H1 (cell line): ENCODE measurements around the gene PDHX. TPM values are rescaled to one million over a fixed set of nuclear protein-coding genes. Genes with fewer than 3 reads are reported as not detected.

ENCODE experiments used
- CTCF ChIA-PET: fragments of 300-600 bp; sonication (Branson Sonifier 250); formaldehyde crosslinking; loops from one replicate; lab custom pipeline; 2021; ENCODE audit not compliant: partially characterized antibody; lab: Charles Lee
- POLR2A ChIA-PET: fragments of 300-600 bp; sonication (Branson Sonifier 250); formaldehyde crosslinking; loops from one replicate; lab custom pipeline; 2021; ENCODE audit warnings: inconsistent platforms; ENCODE audit not compliant: partially characterized antibody; lab: Charles Lee
- DNase-seq, 2 experiments: peaks; one replicate each; pipeline versions ENCODE4 v3.0.0 to v3.0.0-alpha.2; 2010 to 2022; ENCODE audit warnings: low spot score in 2 of 2, low read depth in 1 of 2, mixed read lengths in 1 of 2
- FAIRE-seq: peaks from 2 replicates; lab custom pipeline; 2011; peaks lifted over from hg19 to GRCh38; lab: Jason Lieb, UNC
- H2AFZ ChIP-seq: 2 replicates; pipeline ENCODE4 v1.8.1; 2012; ENCODE audit warnings: low read length, inconsistent platforms
- H2AK5ac ChIP-seq: 2 replicates; pipeline ENCODE4 v1.6.1; 2013; ENCODE audit warnings: low read depth, low read length
- H2BK120ac ChIP-seq: replicated peaks from 2 replicates; pipeline ENCODE3; 2013; ENCODE audit warnings: low read depth, low read length, inconsistent platforms
- H2BK12ac ChIP-seq: 2 replicates; pipeline ENCODE4 v1.6.1; 2013; ENCODE audit warnings: low read depth, low read length
- H2BK15ac ChIP-seq: 2 replicates; pipeline ENCODE4 v1.6.1; 2013; ENCODE audit warnings: low read length
- H2BK20ac ChIP-seq: 2 replicates; pipeline ENCODE4 v1.6.1; 2013; ENCODE audit warnings: low read length
- H2BK5ac ChIP-seq: 2 replicates; pipeline ENCODE4 v1.6.1; 2013; ENCODE audit warnings: low read depth, low read length
- H3K14ac ChIP-seq: 2 replicates; pipeline ENCODE4 v1.6.1; 2013; ENCODE audit warnings: inconsistent platforms; ENCODE audit not compliant: insufficient read length
- H3K18ac ChIP-seq: 2 replicates; pipeline ENCODE4 v1.6.1; 2013; ENCODE audit warnings: low read length; ENCODE audit errors: extremely low read depth
- H3K23ac ChIP-seq: 2 replicates; pipeline ENCODE4 v1.6.1; 2013; ENCODE audit warnings: inconsistent platforms; ENCODE audit not compliant: insufficient read length
- H3K23me2 ChIP-seq: 2 replicates; pipeline ENCODE4 v1.6.1; 2013; ENCODE audit warnings: low read depth, low read length
- H3K27ac ChIP-seq: 2 replicates; pipeline ENCODE4 v1.6.1; 2011; ENCODE audit warnings: low read depth, low read length, inconsistent platforms
- H3K27me3 ChIP-seq, 4 experiments: replicated peaks in 1 of 4; 1 replicate in 1 of 4; 2 replicates in 3 of 4; pipeline versions ENCODE4 v1.6.1 to v1.8.1; 2011 to 2013; ENCODE audit warnings: low read length in 3 of 4, mild to moderate bottlenecking in 3 of 4, inconsistent platforms in 2 of 4, mixed read lengths in 2 of 4, moderate library complexity in 1 of 4; ENCODE audit not compliant: control insufficient read depth in 3 of 4, insufficient read depth in 3 of 4; ENCODE audit errors: extremely low read depth in 1 of 4
- H3K36me3 ChIP-seq, 4 experiments: 2 replicates each; pipeline versions ENCODE4 v1.6.1 to v1.8.1; 2011 to 2013; ENCODE audit warnings: mild to moderate bottlenecking in 4 of 4, low read length in 3 of 4, moderate library complexity in 2 of 4, control low read depth in 1 of 4, inconsistent platforms in 1 of 4; ENCODE audit not compliant: insufficient read depth in 4 of 4, control insufficient read depth in 2 of 4
- H3K4ac ChIP-seq: replicated peaks from 2 replicates; pipeline ENCODE3; 2013; ENCODE audit warnings: low read length, low read depth, mixed read lengths, inconsistent platforms; ENCODE audit not compliant: insufficient read length
- H3K4me1 ChIP-seq, 4 experiments: replicated peaks in 1 of 4; 1 replicate in 1 of 4; 2 replicates in 3 of 4; pipeline versions ENCODE4 v1.6.1 to v1.8.1; 2011 to 2013; ENCODE audit warnings: low read length in 3 of 4, inconsistent platforms in 2 of 4, mixed read lengths in 1 of 4; ENCODE audit not compliant: insufficient read depth in 4 of 4, control insufficient read depth in 3 of 4
- H3K4me2 ChIP-seq, 2 experiments: 2 replicates each; pipeline versions ENCODE4 v1.6.1 to v1.8.1; 2011 to 2013; ENCODE audit warnings: low read depth in 2 of 2, low read length in 2 of 2, control low read depth in 1 of 2, inconsistent platforms in 1 of 2, mild to moderate bottlenecking in 1 of 2; ENCODE audit not compliant: insufficient read depth in 1 of 2
- H3K4me3 ChIP-seq, 4 experiments: fragments of 200-600, 300-600 bp in 1 of 4; sonication (generic), shearing (Covaris generic), sonication (Bioruptor Twin) in 1 of 4; 2 replicates each; pipeline versions ENCODE4 v1.5.1 to v1.8.1; 2011 to 2016; ENCODE audit warnings: low read length in 4 of 4, low read depth in 3 of 4, control low read depth in 2 of 4, inconsistent platforms in 2 of 4, mild to moderate bottlenecking in 2 of 4, mixed read lengths in 1 of 4, moderate library complexity in 1 of 4; ENCODE audit not compliant: insufficient read depth in 2 of 4; ENCODE audit errors: extremely low read depth in 1 of 4
- H3K56ac ChIP-seq: replicated peaks from 2 replicates; pipeline ENCODE3; 2013; ENCODE audit warnings: low read depth, mild to moderate bottlenecking, mixed read lengths, low read length, inconsistent platforms; ENCODE audit not compliant: insufficient read length
- H3K79me1 ChIP-seq: 2 replicates; pipeline ENCODE4 v1.6.1; 2013; ENCODE audit warnings: low read depth, low read length, control low read depth
- H3K79me2 ChIP-seq, 2 experiments: 2 replicates each; pipeline versions ENCODE4 v1.6.1 to v1.8.1; 2012 to 2013; ENCODE audit warnings: low read length in 2 of 2, mild to moderate bottlenecking in 2 of 2, inconsistent platforms in 1 of 2; ENCODE audit not compliant: insufficient read depth in 2 of 2, control insufficient read depth in 1 of 2
- H3K9ac ChIP-seq, 4 experiments: replicated peaks in 1 of 4; 1 replicate in 1 of 4; 2 replicates in 3 of 4; pipeline versions ENCODE4 v1.6.1 to v1.8.1; 2011 to 2013; ENCODE audit warnings: low read depth in 3 of 4, low read length in 3 of 4, control low read depth in 2 of 4, mild to moderate bottlenecking in 2 of 4, moderate library complexity in 2 of 4, inconsistent platforms in 1 of 4; ENCODE audit errors: extremely low read depth in 1 of 4
- H3K9me3 ChIP-seq, 2 experiments: 2 replicates each; pipeline versions ENCODE4 v1.6.1 to v1.8.1; 2012 to 2013; ENCODE audit warnings: mild to moderate bottlenecking in 2 of 2, moderate library complexity in 2 of 2, control low read depth in 1 of 2, inconsistent platforms in 1 of 2, low read depth in 1 of 2, low read length in 1 of 2, mixed read lengths in 1 of 2; ENCODE audit not compliant: insufficient read depth in 2 of 2
- H4K20me1 ChIP-seq, 2 experiments: replicated peaks in 1 of 2; 2 replicates each; pipeline versions ENCODE3 to v1.8.1; 2011 to 2013; ENCODE audit warnings: inconsistent platforms in 2 of 2, low read length in 2 of 2, mild to moderate bottlenecking in 1 of 2; ENCODE audit not compliant: insufficient read depth in 2 of 2, control insufficient read depth in 1 of 2
- H4K5ac ChIP-seq: 2 replicates; pipeline ENCODE4 v1.6.1; 2013; ENCODE audit warnings: low read length, low read depth, mixed read lengths, inconsistent platforms; ENCODE audit not compliant: insufficient read length
- H4K8ac ChIP-seq: 2 replicates; pipeline ENCODE4 v1.8.0; 2013; ENCODE audit warnings: mild to moderate bottlenecking, moderate library complexity, low read length, inconsistent platforms; ENCODE audit not compliant: insufficient read depth; ENCODE audit errors: extremely low read depth
- H4K91ac ChIP-seq: replicated peaks from 2 replicates; pipeline ENCODE3; 2013; ENCODE audit warnings: low read length, mixed read lengths, inconsistent platforms; ENCODE audit not compliant: insufficient read length
- E2F6 ChIP-seq: IDR thresholded peaks from 2 replicates; pipeline ENCODE4 v1.6.1; 2012; ENCODE audit warnings: inconsistent platforms
- WGBS, 2 experiments: shearing (Covaris generic) in 1 of 2; methylation state at CpG; one replicate each; pipeline versions ENCODE4 v1.1.6 to v1.1.7; 2013 to 2015; ENCODE audit warnings: low lambda C conversion rate in 2 of 2, mixed read lengths in 2 of 2, inconsistent platforms in 1 of 2, low coverage in 1 of 2, missing lambda C conversion rate in 1 of 2; ENCODE audit not compliant: insufficient replicate concordance in 2 of 2, insufficient coverage in 1 of 2, insufficient read length in 1 of 2; ENCODE audit errors: extremely low coverage in 1 of 2, missing lambda C conversion rate in 1 of 2; 5-methylcytosine and 5-hydroxymethylcytosine counted together
- polyA plus RNA-seq, 7 experiments: library from polyadenylated mRNA; depleted of rRNA in 3 of 7; stranded (reverse) in 5 of 7; unstranded in 2 of 7; fragments of >200 nt in 5 of 7; fragments of 200-250 nt in 2 of 7; gene quantifications; 1 replicate in 5 of 7; 2 replicates in 1 of 7; 4 replicates in 1 of 7; pipeline versions ENCODE4 v1.2.1 to v1.2.3, GENCODE V29; 2011 to 2013; ENCODE audit warnings: missing spikeins in 2 of 7, mixed read lengths in 2 of 7
- total RNA-seq: library from RNA; stranded (reverse); fragmentation: NEBNext Ultra II Directional; extraction: Animal tissue kit (Norgen Biotek cat#: 25700); gene quantifications from 2 replicates; pipeline ENCODE4 v1.2.1, GENCODE V29; 2021

The PDHX gene
- total and polyA plus RNA-seq, 2 of the 8 experiments (the other 6 are each of a cell fraction or from before 2014, with no cell fraction given) = 12.4 to 51.9 TPM

- no peak overlapping the region for H3K27ac ChIP-seq
- H3K9ac ChIP-seq = no peak overlapping the region
- H3K4ac ChIP-seq = no peak overlapping the region
- H2AFZ ChIP-seq = no peak overlapping the region
- H2BK15ac ChIP-seq = 0 out of 2 replicates have a peak overlapping the region, but pooled peaks have one; percentile 53
- H4K8ac ChIP-seq = no peak overlapping the region
- no peak overlapping the region for H3K23ac ChIP-seq
- H3K18ac ChIP-seq = no peak overlapping the region
- 74% methylated on average over 6 of the region's 6 CpGs; no CpG with 5 or more reads in 1 of the 2 experiments for WGBS, 2 experiments
- H3K79me1 ChIP-seq = peaks cover 4% of the 10 kb centered on the region
- H3K56ac ChIP-seq = no peak overlapping the region
- H2BK12ac ChIP-seq = no peak overlapping the region
- no peak for DNase-seq
- no peaks in the 10 kb centered on the region for H3K9me3 ChIP-seq
- FAIRE-seq = no peak
- no peak overlapping the region for H3K4me3 ChIP-seq
- no peak overlapping the region for H3K4me2 ChIP-seq
- 0 out of 2 replicates have a peak overlapping the region, but pooled peaks have one; percentile 66 for H2BK20ac ChIP-seq
- no peak overlapping the region for H3K14ac ChIP-seq
- H2AK5ac ChIP-seq = 0 out of 2 replicates have a peak overlapping the region, but pooled peaks have one; percentile 24
- CTCF ChIA-PET = interaction anchor here (0.6 to 2.5 kb wide), 4 partner anchors 13 to 496 kb away, joined by 3 to 10 read pairs (median 3); no protein-coding TSS in a partner anchor
- no peaks in the 10 kb centered on the region for H3K27me3 ChIP-seq
- 0 out of 2 replicates have a peak overlapping the region, but pooled peaks have one; percentile 49 for H2BK5ac ChIP-seq
- H4K20me1 ChIP-seq = peaks cover 0 to 2% of the 10 kb centered on the region in 2 experiments
- H4K5ac ChIP-seq = no peak overlapping the region
- no peak for TF ChIP-seq E2F6
- TF ChIP-seq, all 59 proteins: peak for 0
- H3K4me1 ChIP-seq = peaks cover 0 to 6% (median 2%) of the 10 kb centered on the region in 4 experiments; a peak in 3 of 7 replicates
- H3K36me3 ChIP-seq = peaks cover 0 to 4% (median 0%) of the 10 kb centered on the region in 4 experiments; a peak in 1 of 8 replicates
- no peak overlapping the region for H4K91ac ChIP-seq
- no peak overlapping the region for H2BK120ac ChIP-seq
- H3K79me2 ChIP-seq = peaks cover 0 to 16% of the 10 kb centered on the region in 2 experiments; a peak in 2 of 4 replicates
- no peaks in the 10 kb centered on the region for H3K23me2 ChIP-seq
- POLR2A ChIA-PET = interaction anchor here (1.2 to 1.3 kb wide), 2 partner anchors 10 to 13 kb away, joined by 3 to 4 read pairs; no protein-coding TSS in a partner anchor
These were observed 7.0 kb upstream of the PDHX start for GRCh38 chr11:34909415-34909814.
